ENCODE measurements around the gene EXD3.
"Not testable (repeated sequence)": the region's sequence is repeated elsewhere in the genome, so short reads cannot be mapped to it uniquely, and the experiment has no call there.

Gene EXD3

DNA sequence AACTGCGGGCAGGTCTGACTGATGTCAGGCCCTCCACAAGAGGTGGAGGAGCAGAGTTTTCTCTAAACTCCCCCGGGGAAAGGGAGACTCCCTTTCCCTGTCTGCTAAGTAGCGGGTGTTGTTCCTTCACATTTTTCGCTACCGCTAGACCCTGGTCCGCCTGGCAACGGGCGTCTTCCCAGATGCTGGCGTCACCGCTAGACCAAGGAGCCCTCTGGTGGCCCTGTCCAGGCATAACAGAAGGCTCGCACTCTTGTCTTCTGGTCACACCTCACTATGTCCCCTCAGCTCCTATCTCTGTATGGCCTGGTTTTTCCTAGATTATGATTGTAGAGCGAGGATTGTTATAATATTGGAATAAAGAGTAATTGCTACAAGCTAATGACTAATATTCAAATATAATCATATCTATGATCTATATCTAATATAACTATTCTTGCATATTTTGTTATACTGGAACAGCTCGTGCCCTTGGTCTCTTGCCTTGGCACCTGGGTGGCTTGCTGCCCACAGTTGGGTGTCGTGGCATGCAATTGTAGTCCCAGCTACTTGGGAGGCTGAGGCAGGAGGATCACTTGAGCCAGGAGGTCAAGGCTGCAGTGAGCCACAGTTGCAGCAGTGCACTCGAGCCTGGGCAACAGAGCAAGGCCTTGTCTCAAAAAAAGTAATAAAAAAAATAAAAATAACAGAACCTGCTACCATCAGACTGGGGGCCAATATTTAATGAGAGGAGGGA lies 160.6 kb downstream of the EXD3 start:
- TF ChIP-seq, protein P1, sequence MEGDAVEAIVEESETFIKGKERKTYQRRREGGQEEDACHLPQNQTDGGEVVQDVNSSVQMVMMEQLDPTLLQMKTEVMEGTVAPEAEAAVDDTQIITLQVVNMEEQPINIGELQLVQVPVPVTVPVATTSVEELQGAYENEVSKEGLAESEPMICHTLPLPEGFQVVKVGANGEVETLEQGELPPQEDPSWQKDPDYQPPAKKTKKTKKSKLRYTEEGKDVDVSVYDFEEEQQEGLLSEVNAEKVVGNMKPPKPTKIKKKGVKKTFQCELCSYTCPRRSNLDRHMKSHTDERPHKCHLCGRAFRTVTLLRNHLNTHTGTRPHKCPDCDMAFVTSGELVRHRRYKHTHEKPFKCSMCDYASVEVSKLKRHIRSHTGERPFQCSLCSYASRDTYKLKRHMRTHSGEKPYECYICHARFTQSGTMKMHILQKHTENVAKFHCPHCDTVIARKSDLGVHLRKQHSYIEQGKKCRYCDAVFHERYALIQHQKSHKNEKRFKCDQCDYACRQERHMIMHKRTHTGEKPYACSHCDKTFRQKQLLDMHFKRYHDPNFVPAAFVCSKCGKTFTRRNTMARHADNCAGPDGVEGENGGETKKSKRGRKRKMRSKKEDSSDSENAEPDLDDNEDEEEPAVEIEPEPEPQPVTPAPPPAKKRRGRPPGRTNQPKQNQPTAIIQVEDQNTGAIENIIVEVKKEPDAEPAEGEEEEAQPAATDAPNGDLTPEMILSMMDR (conservative IDR thresholded peaks at IDR 0.05; ENCODE audit: low read length): peak; percentile 42
- DNase-seq (ENCODE audit: low read depth): peak; percentile 49

More for the DNA sequence above, 160.6 kb downstream of the EXD3 start:
- not testable (repeated sequence) for H3K4me3 ChIP-seq (ENCODE audit: low read length)

All from AG10803 (cell line).